GM12873 (cell line): ENCODE measurements around the gene MPO.

Experiments used
- CTCF ChIP-seq: IDR thresholded peaks from 2 replicates; pipeline ENCODE4 v1.5.1; 2012; ENCODE audit warnings: low read depth, mild to moderate bottlenecking, moderate library complexity, low read length, control low read depth; ENCODE audit not compliant: insufficient read depth; ENCODE audit errors: missing control alignments

Gene MPO

GRCh38 chr17:58312021-58312630, 31.4 kb upstream of the MPO start:
- TF ChIP-seq CTCF, result no peak

- TF ChIP-seq CTCF, result no peak
Observed at GRCh38 chr17:58311429-58311894, 30.7 kb upstream of the MPO start.

- no peak for TF ChIP-seq CTCF
Observed at GRCh38 chr17:58310511-58311428, 30.0 kb upstream of the MPO start.

- no peak for TF ChIP-seq CTCF
Observed at GRCh38 chr17:58309918-58310259, 29.2 kb upstream of the MPO start.

- no peak for TF ChIP-seq CTCF
Observed at GRCh38 chr17:58308985-58309917, 28.5 kb upstream of the MPO start.

GRCh38 chr17:58308173-58308984, 27.6 kb upstream of the MPO start:
- peak; percentile 43 for TF ChIP-seq CTCF
